Peyer's patch (tissue), 4 donors: ENCODE results near the gene ATP2C2. TPM values are rescaled to one million over a fixed set of nuclear protein-coding genes. Genes with fewer than 3 reads are reported as not detected.
"Not testable (repeated sequence)": the region's sequence is repeated elsewhere in the genome, so short reads cannot be mapped to it uniquely, and the experiment has no call there.

Experiments used
- DNase-seq, 3 donors: peaks; one replicate each; pipeline ENCODE4 v3.0.0-alpha.2; 2017 to 2019
- H3K27ac ChIP-seq, 4 donors: fragments of 200-600 bp; sonication (generic); one replicate each; pipeline ENCODE4 v1.5.1; 2016 to 2019
- H3K27me3 ChIP-seq, 2 donors: fragments of 200-600 bp; sonication (generic); one replicate each; pipeline ENCODE4 v1.5.1; 2019
- H3K36me3 ChIP-seq, 3 donors: fragments of 200-600 bp; sonication (generic); one replicate each; pipeline ENCODE4 v1.5.1; 2016 to 2019
- H3K4me1 ChIP-seq, 4 donors: fragments of 200-600 bp; sonication (generic); one replicate each; pipeline ENCODE4 v1.5.1; 2016 to 2019
- H3K4me3 ChIP-seq, 4 donors: fragments of 200-600 bp; sonication (generic); 1 replicate in 3 of 4; 2 replicates in 1 of 4; pipeline ENCODE4 v1.5.1; 2016 to 2019; ENCODE audit warnings: mild to moderate bottlenecking in 1 of 4
- H3K9me3 ChIP-seq, 4 donors: fragments of 200-600 bp; sonication (generic); one replicate each; pipeline ENCODE4 v1.5.1; 2016 to 2019; ENCODE audit warnings: mild to moderate bottlenecking in 1 of 4
- CTCF ChIP-seq, 6 experiments: fragments of 450-650 bp in 4 of 6; fragments of 200-600 bp in 2 of 6; sonication (generic) in 1 of 6; IDR thresholded peaks; one replicate each; pipeline ENCODE4 v1.5.1; 2017 to 2019; ENCODE audit warnings: antibody characterized with exemption in 6 of 6, mild to moderate bottlenecking in 3 of 6, moderate library complexity in 1 of 6
- POLR2A ChIP-seq, 2 donors: fragments of 450-650 bp; IDR thresholded peaks; one replicate each; pipeline ENCODE4 v1.5.1; 2017; ENCODE audit warnings: antibody characterized with exemption in 2 of 2, mild to moderate bottlenecking in 2 of 2, moderate library complexity in 2 of 2
- total RNA-seq, 4 donors: library from RNA; depleted of rRNA; stranded (reverse); fragments of >200 nt; gene quantifications; one replicate each; pipeline ENCODE4 v1.1.0, GENCODE V29; 2016

ATP2C2 gene
- total RNA-seq, 4 donors from 2014 or later, result 84.2 to 148 (median 115) TPM

DNA sequence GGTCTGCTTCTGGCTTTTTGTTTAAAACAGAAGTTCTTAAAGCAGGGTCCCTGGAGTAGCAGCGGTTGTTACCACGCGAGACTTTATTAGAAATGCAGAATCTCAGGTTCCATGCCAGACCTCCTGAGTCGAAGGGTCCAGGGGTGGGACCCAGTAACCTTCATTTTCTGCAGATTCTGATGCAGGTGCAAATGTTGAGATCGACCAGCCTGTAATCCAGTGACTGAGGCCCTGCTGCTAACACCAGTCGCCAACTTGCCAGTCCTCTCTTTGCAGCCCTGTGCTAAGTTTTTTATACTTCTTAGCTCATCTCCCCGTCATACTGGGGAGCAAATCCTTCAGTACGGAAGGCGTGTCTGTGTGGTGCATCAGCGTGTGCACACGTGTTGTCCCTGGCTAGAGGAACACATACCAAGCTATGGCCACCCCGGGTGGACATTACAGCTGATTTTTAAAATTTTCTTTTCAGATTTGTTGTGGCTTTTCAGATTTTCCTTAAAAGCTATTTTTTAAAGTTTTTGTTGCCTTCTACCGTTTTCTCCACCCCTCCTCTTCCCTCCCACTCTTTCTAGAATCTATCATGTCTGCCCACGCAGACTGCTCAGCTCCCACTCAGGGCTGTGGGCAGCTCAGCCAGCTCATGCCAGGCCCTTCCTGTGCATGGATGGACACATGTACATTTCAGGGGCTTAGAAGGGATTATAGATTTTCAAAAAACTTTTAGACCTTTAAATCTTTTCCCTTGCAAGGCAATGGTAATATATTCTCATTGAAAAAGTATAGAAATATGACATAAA lies 78.5 kb downstream of the ATP2C2 start:
- Histone ChIP-seq H3K27ac (no peak overlapping the region), H3K27me3 (no peaks in the 10 kb centered on the region), H3K36me3 (peaks cover 0 to 3% (median 0%) of the 10 kb centered on the region in 3 donors), H3K9me3 (no peaks in the 10 kb centered on the region), H3K4me3 (no peak overlapping the region), H3K4me1 (peaks cover 0 to 29% (median 0%) of the 10 kb centered on the region in 4 donors)
- peak in 1 of 3 donors; percentile 13 for DNase-seq
- TF ChIP-seq POLR2A (IDR thresholded peaks at IDR 0.05), result no peak
- TF ChIP-seq CTCF (IDR thresholded peaks at IDR 0.05), result no peak

DNA sequence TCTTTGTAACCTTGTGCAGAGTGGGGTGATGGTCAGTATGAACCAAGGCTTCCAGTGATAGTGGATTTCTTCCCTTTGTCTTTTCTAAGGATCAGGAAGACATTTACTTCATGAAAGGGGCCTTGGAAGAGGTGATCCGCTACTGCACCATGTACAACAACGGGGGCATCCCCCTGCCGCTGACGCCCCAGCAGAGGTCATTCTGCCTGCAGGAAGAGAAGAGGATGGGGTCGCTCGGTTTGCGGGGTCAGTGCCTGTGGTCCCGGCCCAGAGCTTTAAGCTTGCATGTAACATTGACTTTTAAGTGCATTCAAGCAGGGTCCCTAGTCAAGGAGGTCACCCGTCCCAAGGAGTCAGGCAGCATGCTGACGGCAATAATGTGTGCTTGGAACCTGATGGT lies 80.1 kb downstream of the ATP2C2 start:
- Histone ChIP-seq H3K27ac (no peak overlapping the region), H3K4me1 (peaks cover 0 to 20% (median 0%) of the 10 kb centered on the region in 4 donors), H3K27me3 (no peaks in the 10 kb centered on the region), H3K4me3 (no peak overlapping the region), H3K36me3 (peaks cover 0 to 3% (median 0%) of the 10 kb centered on the region in 3 donors), H3K9me3 (no peaks in the 10 kb centered on the region)
- peak in 2 of 3 donors; percentile 20 to 31 for DNase-seq
- TF ChIP-seq CTCF (IDR thresholded peaks at IDR 0.05) (no peak), POLR2A (IDR thresholded peaks at IDR 0.05) (no peak)

DNA sequence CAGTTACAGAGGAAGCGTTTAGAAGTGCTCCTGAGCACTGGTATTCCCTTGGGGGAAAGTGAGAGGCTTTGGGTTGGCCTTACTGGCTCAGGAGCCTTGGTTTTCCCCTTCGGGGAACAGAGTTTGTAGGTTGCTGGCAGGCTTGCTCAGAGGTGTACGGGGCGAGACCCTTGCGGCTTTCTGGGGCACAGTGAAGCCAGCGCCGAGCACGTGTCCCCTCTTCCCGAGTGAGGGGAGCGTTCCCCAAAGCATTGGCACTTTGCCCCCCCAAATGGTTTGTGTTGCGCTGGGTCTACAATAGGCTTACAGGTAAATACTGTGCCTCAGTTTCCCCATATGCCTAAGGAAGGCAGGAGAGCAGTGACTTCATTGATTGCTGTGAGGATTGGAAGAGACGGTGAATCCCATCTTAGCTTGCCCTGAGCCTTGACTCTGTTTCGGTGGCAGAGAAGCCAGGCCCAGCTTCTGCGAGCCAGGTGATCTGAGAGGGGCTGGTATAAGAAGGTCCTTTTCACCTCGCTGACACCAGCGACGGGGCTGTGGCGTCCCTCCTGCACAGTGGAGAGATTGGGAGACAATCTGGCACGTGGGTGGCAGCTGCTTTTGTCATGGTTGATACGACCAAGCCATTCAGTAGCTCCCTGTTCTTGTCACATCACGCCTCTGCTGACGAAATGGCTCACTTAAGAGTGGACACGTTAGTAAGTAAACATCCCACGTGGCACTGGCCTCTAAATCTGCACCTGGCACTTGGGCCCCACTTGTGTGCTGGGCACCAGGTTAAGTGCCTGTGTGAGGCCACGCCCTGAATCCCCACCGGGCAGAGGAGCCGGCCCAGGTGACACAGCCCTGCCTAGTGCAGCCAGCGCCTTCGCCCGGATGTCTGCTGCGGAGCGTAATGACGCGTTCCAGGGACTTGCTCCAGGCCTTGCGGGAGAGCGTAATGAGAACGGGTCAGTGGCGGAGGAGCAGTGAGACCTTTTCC lies 81.1 kb downstream of the ATP2C2 start:
- H3K27me3 ChIP-seq, result no peaks in the 10 kb centered on the region
- no peaks in the 10 kb centered on the region for H3K9me3 ChIP-seq
- no peak overlapping the region for H3K4me3 ChIP-seq
- no peak overlapping the region for H3K27ac ChIP-seq
- peak in 2 of 3 donors; percentile 51 to 66 for DNase-seq
- TF ChIP-seq POLR2A (IDR thresholded peaks at IDR 0.05) (no peak), CTCF (IDR thresholded peaks at IDR 0.05) (no peak)
- peaks cover 0 to 17% (median 0%) of the 10 kb centered on the region in 4 donors for H3K4me1 ChIP-seq
- peaks cover 0 to 3% (median 0%) of the 10 kb centered on the region in 3 donors for H3K36me3 ChIP-seq

- DNase-seq, result peak in 2 of 3 donors; percentile 17 to 35
- Histone ChIP-seq H3K27me3 (no peaks in the 10 kb centered on the region), H3K4me3 (no peak overlapping the region), H3K36me3 (peaks cover 0 to 3% (median 0%) of the 10 kb centered on the region in 3 donors), H3K4me1 (peaks cover 0 to 8% (median 0%) of the 10 kb centered on the region in 4 donors), H3K9me3 (no peaks in the 10 kb centered on the region), H3K27ac (no peak overlapping the region)
- TF ChIP-seq POLR2A (IDR thresholded peaks at IDR 0.05), result no peak
- TF ChIP-seq CTCF (IDR thresholded peaks at IDR 0.05), result no peak
Observed at GRCh38 chr16:84450176-84450865, 82.0 kb downstream of the ATP2C2 start.

- H3K27me3 ChIP-seq, H3K36me3 ChIP-seq, H3K4me1 ChIP-seq, H3K9me3 ChIP-seq, H3K27ac ChIP-seq, H3K4me3 ChIP-seq: not testable (repeated sequence)
- peak in 2 of 3 donors; percentile 15 to 40 for DNase-seq
Observed at GRCh38 chr16:84451010-84451676, 82.8 kb downstream of the ATP2C2 start.
